ENCODE results near the gene ZNF106.

- no peak for TF ChIP-seq ELF4 (IDR thresholded peaks at IDR 0.05)
- no peak for TF ChIP-seq SP1 (IDR thresholded peaks at IDR 0.05)
- TF ChIP-seq BHLHE40 (IDR thresholded peaks at IDR 0.05; ENCODE audit: borderline replicate concordance) = no peak
- no peak for TF ChIP-seq TARDBP (IDR thresholded peaks at IDR 0.05)
Observed at GRCh38 chr15:42427429-42428223, 63.3 kb downstream of the ZNF106 start.

Measured in HEK293T (cell line).